ENCODE results near the gene TXNRD2.

DNA sequence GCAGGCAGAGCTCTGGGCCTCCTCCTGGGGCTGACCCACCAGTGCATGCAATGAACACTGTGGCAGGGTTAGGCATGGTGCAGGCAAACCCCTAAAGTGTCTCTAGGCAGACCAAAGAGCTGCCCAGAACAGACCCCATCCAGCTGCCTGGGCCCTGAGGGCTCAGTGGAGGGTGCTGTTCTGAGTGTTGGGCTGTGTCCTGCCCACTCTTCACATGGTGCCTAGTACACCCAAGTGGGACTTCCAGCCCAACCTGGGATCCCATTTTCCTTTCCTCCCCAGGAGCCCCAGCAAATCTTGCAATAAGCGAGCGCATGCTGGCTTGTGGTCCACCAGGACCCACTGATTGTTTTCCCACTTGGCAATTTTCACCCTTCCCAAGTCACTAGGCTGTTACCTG, 48.6 kb upstream of the TXNRD2 start:
- TF ChIP-seq POLR2A (IDR thresholded peaks at IDR 0.05) (no peak), EP300 (IDR thresholded peaks at IDR 0.05) (no peak)
- TF ChIP-seq, protein P1, sequence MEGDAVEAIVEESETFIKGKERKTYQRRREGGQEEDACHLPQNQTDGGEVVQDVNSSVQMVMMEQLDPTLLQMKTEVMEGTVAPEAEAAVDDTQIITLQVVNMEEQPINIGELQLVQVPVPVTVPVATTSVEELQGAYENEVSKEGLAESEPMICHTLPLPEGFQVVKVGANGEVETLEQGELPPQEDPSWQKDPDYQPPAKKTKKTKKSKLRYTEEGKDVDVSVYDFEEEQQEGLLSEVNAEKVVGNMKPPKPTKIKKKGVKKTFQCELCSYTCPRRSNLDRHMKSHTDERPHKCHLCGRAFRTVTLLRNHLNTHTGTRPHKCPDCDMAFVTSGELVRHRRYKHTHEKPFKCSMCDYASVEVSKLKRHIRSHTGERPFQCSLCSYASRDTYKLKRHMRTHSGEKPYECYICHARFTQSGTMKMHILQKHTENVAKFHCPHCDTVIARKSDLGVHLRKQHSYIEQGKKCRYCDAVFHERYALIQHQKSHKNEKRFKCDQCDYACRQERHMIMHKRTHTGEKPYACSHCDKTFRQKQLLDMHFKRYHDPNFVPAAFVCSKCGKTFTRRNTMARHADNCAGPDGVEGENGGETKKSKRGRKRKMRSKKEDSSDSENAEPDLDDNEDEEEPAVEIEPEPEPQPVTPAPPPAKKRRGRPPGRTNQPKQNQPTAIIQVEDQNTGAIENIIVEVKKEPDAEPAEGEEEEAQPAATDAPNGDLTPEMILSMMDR (IDR thresholded peaks at IDR 0.05): no peak

All from tibial nerve (tissue), 4 donors.